Calu3 (cell line): ENCODE results near the gene LARP1. TPM values are rescaled to one million over a fixed set of nuclear protein-coding genes. Genes with fewer than 3 reads are reported as not detected.
"Not testable (repeated sequence)": the region's sequence is repeated elsewhere in the genome, so short reads cannot be mapped to it uniquely, and the experiment has no call there.

Experiments used
- BruUV-seq: library from RNA; stranded (reverse); fragments of 400-500 nt; replicated peaks from 2 replicates; lab custom pipeline; 2021; lab: Mats Ljungman, UMichigan
- CTCF ChIA-PET: fragments of 300-600 bp; sonication (Branson Sonifier 250); formaldehyde crosslinking; loops from one replicate; lab custom pipeline; 2022; ENCODE audit warnings: antibody characterized with exemption; lab: Charles Lee
- DNase-seq: peaks from one replicate; pipeline ENCODE4 v3.0.0; 2022
- H3K27ac Mint-ChIP-seq: one replicate; pipeline ENCODE4 v1.8.0; 2022; ENCODE audit warnings: mixed read lengths; ENCODE audit not compliant: unreplicated experiment
- H3K27me3 Mint-ChIP-seq: one replicate; pipeline ENCODE4 v1.8.0; 2022; ENCODE audit warnings: mixed read lengths; ENCODE audit not compliant: unreplicated experiment
- H3K36me3 Mint-ChIP-seq: one replicate; pipeline ENCODE4 v1.8.0; 2022; ENCODE audit warnings: mild to moderate bottlenecking, moderate library complexity, mixed read lengths; ENCODE audit not compliant: insufficient read depth, unreplicated experiment
- H3K4me1 Mint-ChIP-seq: one replicate; pipeline ENCODE4 v1.8.0; 2022; ENCODE audit warnings: mild to moderate bottlenecking, low read depth, mixed read lengths; ENCODE audit not compliant: unreplicated experiment
- H3K4me3 Mint-ChIP-seq: one replicate; pipeline ENCODE4 v1.8.0; 2022; ENCODE audit warnings: mild to moderate bottlenecking, low read depth, moderate library complexity, mixed read lengths; ENCODE audit not compliant: unreplicated experiment
- H3K9me3 Mint-ChIP-seq: one replicate; pipeline ENCODE4 v1.8.0; 2022; ENCODE audit warnings: low read depth, mixed read lengths; ENCODE audit not compliant: unreplicated experiment
- CTCF ChIP-seq: fragments of 200-600 bp; IDR thresholded peaks from one replicate; pipeline ENCODE4 v1.8.0; 2022; ENCODE audit warnings: antibody characterized with exemption; ENCODE audit not compliant: unreplicated experiment
- intact Hi-C: fragments of 100-400 bp; cut with micrococcal nuclease; formaldehyde crosslinking; loops from one replicate; pipeline ENCODE4 v1.10.0; 2022; ENCODE audit not compliant: unreplicated experiment
- total RNA-seq: library from RNA; stranded (reverse); gene quantifications from 2 replicates; pipeline ENCODE4 v1.2.3, GENCODE V29; 2022

Gene LARP1
- total RNA-seq, 1 experiment from 2014 or later = 339 TPM

- intact Hi-C loops = no loop called here
- CTCF ChIA-PET = no interaction called here
- peaks cover 40% of the 10 kb centered on the region for H3K36me3 Mint-ChIP-seq
- peaks cover 5% of the 10 kb centered on the region for H3K4me1 Mint-ChIP-seq
- H3K27me3 Mint-ChIP-seq = no peaks in the 10 kb centered on the region
- no TSS peak for BruUV-seq
- TF ChIP-seq CTCF = no peak
- no peak overlapping the region for H3K27ac Mint-ChIP-seq
- no peak for DNase-seq
- H3K4me3 Mint-ChIP-seq = no peak overlapping the region
- H3K9me3 Mint-ChIP-seq = no peaks in the 10 kb centered on the region
Observed at GRCh38 chr5:154820383-154820782, 65.2 kb downstream of the LARP1 start.

GRCh38 chr5:154822896-154823295, 67.7 kb downstream of the LARP1 start:
- intact Hi-C loops, H3K4me1 Mint-ChIP-seq, BruUV-seq, H3K4me3 Mint-ChIP-seq, H3K27me3 Mint-ChIP-seq, H3K27ac Mint-ChIP-seq, H3K9me3 Mint-ChIP-seq, CTCF ChIA-PET, DNase-seq: not testable (repeated sequence)
- H3K36me3 Mint-ChIP-seq = peaks cover 38% of the 10 kb centered on the region

GRCh38 chr5:154823605-154824004, 68.4 kb downstream of the LARP1 start:
- Mint-ChIP-seq H3K27ac (no peak overlapping the region), H3K4me1 (peaks cover 8% of the 10 kb centered on the region), H3K4me3 (no peak overlapping the region), H3K36me3 (peaks cover 40% of the 10 kb centered on the region), H3K9me3 (no peaks in the 10 kb centered on the region), H3K27me3 (no peaks in the 10 kb centered on the region)
- no TSS peak for BruUV-seq
- no peak for TF ChIP-seq CTCF
- DNase-seq = no peak
- CTCF ChIA-PET = no interaction called here
- intact Hi-C loops = no loop called here

GRCh38 chr5:154824070-154824469, 68.9 kb downstream of the LARP1 start:
- Mint-ChIP-seq H3K9me3 (no peaks in the 10 kb centered on the region), H3K4me1 (peaks cover 9% of the 10 kb centered on the region), H3K4me3 (no peak overlapping the region), H3K27me3 (no peaks in the 10 kb centered on the region), H3K36me3 (peaks cover 37% of the 10 kb centered on the region), H3K27ac (no peak overlapping the region)
- BruUV-seq = no TSS peak
- TF ChIP-seq CTCF = no peak
- intact Hi-C loops = no loop called here
- CTCF ChIA-PET = no interaction called here
- DNase-seq = no peak

- Mint-ChIP-seq H3K36me3 (peaks cover 48% of the 10 kb centered on the region), H3K4me1 (peaks cover 20% of the 10 kb centered on the region), H3K27ac (no peak overlapping the region), H3K9me3 (no peaks in the 10 kb centered on the region), H3K4me3 (no peak overlapping the region), H3K27me3 (no peaks in the 10 kb centered on the region)
- CTCF ChIA-PET = no interaction called here
- no peak for DNase-seq
- no peak for TF ChIP-seq CTCF
- BruUV-seq = no TSS peak
- intact Hi-C loops = no loop called here
Observed at GRCh38 chr5:154829181-154829588, 74.0 kb downstream of the LARP1 start.
